ENCODE data around the gene TEX12. TPM values are rescaled to one million over a fixed set of nuclear protein-coding genes. Genes with fewer than 3 reads are reported as not detected.

The TEX12 gene
- total and polyA plus RNA-seq, 10 donors = 0.16 to 2.9 (median 0.57) TPM; not detected in 5

DNA sequence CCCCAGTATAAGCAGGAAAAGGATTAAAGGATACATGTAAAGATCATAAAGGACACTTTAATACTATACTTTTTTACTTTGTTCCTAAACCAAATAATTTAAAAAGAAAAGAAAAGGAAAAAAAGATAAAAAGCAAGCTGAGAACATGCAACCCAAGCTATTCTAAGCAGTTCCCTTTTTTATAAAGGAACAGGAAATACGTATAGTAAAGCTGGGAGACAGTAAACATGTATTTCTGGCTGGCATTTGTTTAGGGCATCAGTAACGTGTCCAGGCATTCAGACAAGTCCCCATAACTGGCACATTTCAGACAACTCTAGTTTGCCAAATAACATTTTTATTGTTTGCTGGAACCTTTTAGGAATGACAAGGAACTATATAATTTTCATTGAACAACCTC lies 33.1 kb downstream of the TEX12 start:
- intact Hi-C loops (cut with DNase I; ENCODE audit: low total_unique reads) = no loop called here
- Histone ChIP-seq H3K9me3 (peaks cover 0 to 5% (median 0%) of the 10 kb centered on the region in 8 donors), H3K4me3 (no peak overlapping the region), H3K4me1 (peaks cover 0 to 9% (median 0%) of the 10 kb centered on the region in 6 donors), H3K27me3 (replicated peaks in 1 of 7) (no peaks in the 10 kb centered on the region), H3K36me3 (no peaks in the 10 kb centered on the region), H3K27ac (no peak overlapping the region)
- 11 to 21% (median 16%) methylated on average over 2 of the region's 2 CpGs for WGBS, 5 donors
- no peak for DNase-seq
- TF ChIP-seq, protein P1, sequence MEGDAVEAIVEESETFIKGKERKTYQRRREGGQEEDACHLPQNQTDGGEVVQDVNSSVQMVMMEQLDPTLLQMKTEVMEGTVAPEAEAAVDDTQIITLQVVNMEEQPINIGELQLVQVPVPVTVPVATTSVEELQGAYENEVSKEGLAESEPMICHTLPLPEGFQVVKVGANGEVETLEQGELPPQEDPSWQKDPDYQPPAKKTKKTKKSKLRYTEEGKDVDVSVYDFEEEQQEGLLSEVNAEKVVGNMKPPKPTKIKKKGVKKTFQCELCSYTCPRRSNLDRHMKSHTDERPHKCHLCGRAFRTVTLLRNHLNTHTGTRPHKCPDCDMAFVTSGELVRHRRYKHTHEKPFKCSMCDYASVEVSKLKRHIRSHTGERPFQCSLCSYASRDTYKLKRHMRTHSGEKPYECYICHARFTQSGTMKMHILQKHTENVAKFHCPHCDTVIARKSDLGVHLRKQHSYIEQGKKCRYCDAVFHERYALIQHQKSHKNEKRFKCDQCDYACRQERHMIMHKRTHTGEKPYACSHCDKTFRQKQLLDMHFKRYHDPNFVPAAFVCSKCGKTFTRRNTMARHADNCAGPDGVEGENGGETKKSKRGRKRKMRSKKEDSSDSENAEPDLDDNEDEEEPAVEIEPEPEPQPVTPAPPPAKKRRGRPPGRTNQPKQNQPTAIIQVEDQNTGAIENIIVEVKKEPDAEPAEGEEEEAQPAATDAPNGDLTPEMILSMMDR (IDR thresholded peaks at IDR 0.05 in 8 of 11, conservative IDR thresholded peaks at IDR 0.05 in 3 of 11) = no peak
- TF ChIP-seq POLR2A (IDR thresholded peaks at IDR 0.05) = no peak

DNA sequence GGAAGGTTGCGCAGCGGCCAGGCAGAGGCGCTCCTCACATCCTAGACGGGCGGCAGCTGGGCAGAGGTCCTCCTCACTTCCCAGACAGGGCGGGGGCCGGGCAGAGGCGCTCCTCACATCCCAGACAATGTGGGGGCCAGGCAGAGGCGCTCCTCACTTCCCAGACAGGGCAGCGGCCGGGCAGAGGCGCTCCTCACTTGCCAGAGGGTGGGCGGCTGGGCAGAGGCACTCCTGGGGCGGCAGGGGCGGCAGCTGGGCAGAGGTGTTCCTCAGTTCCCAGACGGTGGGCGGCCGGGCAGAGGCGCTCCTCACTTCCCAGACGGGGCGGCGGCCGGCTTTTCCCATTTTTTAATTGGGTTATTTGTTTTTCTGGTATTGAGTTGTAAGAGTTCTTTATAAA lies 38.9 kb downstream of the TEX12 start:
- no peaks in the 10 kb centered on the region for H3K27me3 ChIP-seq (replicated peaks in 1 of 7)
- no peak for DNase-seq
- WGBS, 5 donors = 88 to 94% (median 92%) methylated on average over 19 to 23 of the region's 23 CpGs
- H3K4me1 ChIP-seq = no peaks in the 10 kb centered on the region
- TF ChIP-seq POLR2A (IDR thresholded peaks at IDR 0.05) (no peak), POLR2AphosphoS5 (IDR thresholded peaks at IDR 0.05) (no peak)
- TF ChIP-seq, protein P1 (IDR thresholded peaks at IDR 0.05 in 8 of 11, conservative IDR thresholded peaks at IDR 0.05 in 3 of 11) = no peak
- no peak overlapping the region for H3K27ac ChIP-seq
- no peak overlapping the region for H3K4me3 ChIP-seq
- intact Hi-C loops (cut with DNase I; ENCODE audit: low total_unique reads) = no loop called here
- H3K9me3 ChIP-seq = no peaks in the 10 kb centered on the region
- H3K36me3 ChIP-seq = no peaks in the 10 kb centered on the region

DNA sequence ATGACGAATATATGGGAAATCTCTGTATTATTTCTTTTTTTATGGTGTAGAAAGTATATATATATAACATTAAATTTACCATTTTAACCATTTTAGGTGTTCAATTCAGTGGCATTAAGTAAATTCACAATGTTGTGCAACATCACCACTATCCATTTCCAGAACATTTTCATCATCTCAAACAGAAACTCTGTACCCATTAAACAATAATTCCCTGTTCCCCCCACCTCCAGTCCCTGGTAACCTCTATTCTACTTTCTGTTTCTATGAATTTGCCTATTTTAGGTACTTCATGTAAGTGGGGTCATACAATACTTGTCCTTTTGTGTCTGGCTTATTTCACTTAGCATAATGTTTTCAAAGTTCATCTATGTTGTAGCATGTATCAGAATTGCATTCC lies 43.7 kb downstream of the TEX12 start:
- Histone ChIP-seq H3K4me1 (peaks cover 0 to 7% (median 0%) of the 10 kb centered on the region in 6 donors), H3K36me3 (no peaks in the 10 kb centered on the region), H3K27ac (no peak overlapping the region), H3K9me3 (no peaks in the 10 kb centered on the region), H3K27me3 (replicated peaks in 1 of 7) (no peaks in the 10 kb centered on the region), H3K4me3 (no peak overlapping the region)
- DNase-seq = no peak
- 72 to 83% (median 83%) methylated on average over 1 of the region's 1 CpG for WGBS, 5 donors
- TF ChIP-seq, protein P1 (IDR thresholded peaks at IDR 0.05 in 8 of 11, conservative IDR thresholded peaks at IDR 0.05 in 3 of 11) = no peak
- TF ChIP-seq POLR2A (IDR thresholded peaks at IDR 0.05) (no peak), POLR2AphosphoS5 (IDR thresholded peaks at IDR 0.05) (no peak)
- intact Hi-C loops (cut with DNase I; ENCODE audit: low total_unique reads) = loop anchor here (10.0 kb wide), 2 partner anchors 1074 to 1324 kb away; no protein-coding TSS in a partner anchor

DNA sequence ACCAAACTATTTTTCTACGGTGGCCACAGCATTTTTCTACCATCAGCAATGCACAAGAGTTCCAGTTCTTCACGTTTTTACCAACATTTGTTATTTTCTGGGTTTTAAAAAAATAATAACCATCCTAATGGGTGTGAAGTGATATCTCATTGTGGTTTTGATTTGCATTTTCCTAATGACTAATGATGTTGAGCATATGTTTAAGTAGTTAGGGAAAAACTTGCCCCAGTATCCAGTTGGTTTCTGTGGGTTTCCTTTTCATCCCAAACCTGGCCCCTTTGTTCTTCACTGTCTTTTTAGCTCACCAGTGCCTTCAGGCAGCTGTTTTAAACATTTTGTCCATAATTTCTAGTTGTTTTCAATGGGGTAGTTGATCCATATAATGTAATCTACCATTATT lies 44.4 kb downstream of the TEX12 start:
- intact Hi-C loops (cut with DNase I; ENCODE audit: low total_unique reads) = loop anchor here (10.0 kb wide), 2 partner anchors 1073 to 1323 kb away; no protein-coding TSS in a partner anchor
- Histone ChIP-seq H3K27me3 (replicated peaks in 1 of 7) (no peaks in the 10 kb centered on the region), H3K4me1 (peaks cover 0 to 7% (median 0%) of the 10 kb centered on the region in 6 donors), H3K27ac (no peak overlapping the region), H3K36me3 (no peaks in the 10 kb centered on the region), H3K9me3 (no peaks in the 10 kb centered on the region), H3K4me3 (no peak overlapping the region)
- no peak for DNase-seq
- TF ChIP-seq, protein P1 (IDR thresholded peaks at IDR 0.05 in 8 of 11, conservative IDR thresholded peaks at IDR 0.05 in 3 of 11) = no peak
- TF ChIP-seq POLR2AphosphoS5 (IDR thresholded peaks at IDR 0.05) (no peak), POLR2A (IDR thresholded peaks at IDR 0.05) (no peak)
- WGBS, 5 donors = 33 to 46% (median 39%) methylated on average over 2 of the region's 2 CpGs
